Measurements from ENCODE around the gene HOXD9. TPM values are rescaled to one million over a fixed set of nuclear protein-coding genes. Genes with fewer than 3 reads are reported as not detected.

HOXD9 gene
- polyA plus RNA-seq, 1 donor (not counting 4 experiments of a cell fraction or from before 2014, with no cell fraction given) = not detected

- H4K20me1 ChIP-seq (ENCODE audit: control insufficient read depth, extremely low read depth, insufficient read depth, low read length) = no peaks in the 10 kb centered on the region
- H3K4me2 ChIP-seq (ENCODE audit: control insufficient read depth, extremely low read depth, insufficient read depth, low read depth, low read length) = no peak overlapping the region
- dilution Hi-C loops (cut with MboI; ENCODE audit: extremely low pct_ligation_motif_present, low sequenced_read_pairs) = no loop called here
- H3K27me3 ChIP-seq (ENCODE audit: control insufficient read depth, extremely low read depth, insufficient read depth, low read length) = peaks cover 93% of the 10 kb centered on the region
- no peaks in the 10 kb centered on the region for H3K36me3 ChIP-seq (ENCODE audit: control insufficient read depth in 2 of 2, extremely low read depth in 1 of 2, insufficient read depth in 2 of 2, low read length in 2 of 2)
- no peaks in the 10 kb centered on the region for H3K4me1 ChIP-seq (ENCODE audit: control insufficient read depth, extremely low read depth, insufficient read depth, low read length)
- no peaks in the 10 kb centered on the region for H3K9me3 ChIP-seq (ENCODE audit: control insufficient read depth, low read depth, low read length)
- no peak for FAIRE-seq
- no peaks in the 10 kb centered on the region for H3K9me1 ChIP-seq (ENCODE audit: control insufficient read depth, extremely low read depth, insufficient read depth, low read length)
- TF ChIP-seq EZH2 (IDR thresholded peaks at IDR 0.05; ENCODE audit: low read length) (no peak), CTCF (optimal IDR thresholded peaks at IDR 0.05 in 1 of 3, IDR thresholded peaks at IDR 0.05 in 1 of 3, conservative IDR thresholded peaks at IDR 0.05 in 1 of 3; ENCODE audit: extremely low read depth in 1 of 3, insufficient read depth in 2 of 3, low read length in 3 of 3) (no peak)
- H2AFZ ChIP-seq (ENCODE audit: control insufficient read depth, low read length) = no peak overlapping the region
- H3K27ac ChIP-seq (ENCODE audit: control insufficient read depth, insufficient read depth, low read length) = no peak overlapping the region
- no peak overlapping the region for H3K9ac ChIP-seq (ENCODE audit: control insufficient read depth, extremely low read depth, insufficient read depth, low read length)
- no peaks in the 10 kb centered on the region for H3K79me2 ChIP-seq (ENCODE audit: control insufficient read depth, insufficient read depth, low read length)
- H3K4me3 ChIP-seq (ENCODE audit: control insufficient read depth in 2 of 3, extremely low read depth in 1 of 3, insufficient read depth in 2 of 3, low read depth in 1 of 3, low read length in 3 of 3) = no peak overlapping the region
- DNase-seq (ENCODE audit: low read depth, low spot score) = no peak
Measured at GRCh38 chr2:176131848-176132158, 9.3 kb downstream of the HOXD9 start.

GRCh38 chr2:176132205-176133171, 10.0 kb downstream of the HOXD9 start:
- H3K9me1 ChIP-seq (ENCODE audit: control insufficient read depth, extremely low read depth, insufficient read depth, low read length) = no peaks in the 10 kb centered on the region
- no peak overlapping the region for H2AFZ ChIP-seq (ENCODE audit: control insufficient read depth, low read length)
- no peak overlapping the region for H3K27ac ChIP-seq (ENCODE audit: control insufficient read depth, insufficient read depth, low read length)
- TF ChIP-seq CTCF (optimal IDR thresholded peaks at IDR 0.05 in 1 of 3, IDR thresholded peaks at IDR 0.05 in 1 of 3, conservative IDR thresholded peaks at IDR 0.05 in 1 of 3; ENCODE audit: extremely low read depth in 1 of 3, insufficient read depth in 2 of 3, low read length in 3 of 3) (no peak), EZH2 (IDR thresholded peaks at IDR 0.05; ENCODE audit: low read length) (peak; percentile 34)
- no peaks in the 10 kb centered on the region for H3K79me2 ChIP-seq (ENCODE audit: control insufficient read depth, insufficient read depth, low read length)
- dilution Hi-C loops (cut with MboI; ENCODE audit: extremely low pct_ligation_motif_present, low sequenced_read_pairs) = no loop called here
- H3K36me3 ChIP-seq (ENCODE audit: control insufficient read depth in 2 of 2, extremely low read depth in 1 of 2, insufficient read depth in 2 of 2, low read length in 2 of 2) = no peaks in the 10 kb centered on the region
- H3K4me3 ChIP-seq (ENCODE audit: control insufficient read depth in 2 of 3, extremely low read depth in 1 of 3, insufficient read depth in 2 of 3, low read depth in 1 of 3, low read length in 3 of 3) = no peak overlapping the region
- H4K20me1 ChIP-seq (ENCODE audit: control insufficient read depth, extremely low read depth, insufficient read depth, low read length) = no peaks in the 10 kb centered on the region
- DNase-seq (ENCODE audit: low read depth, low spot score) = no peak
- no peaks in the 10 kb centered on the region for H3K9me3 ChIP-seq (ENCODE audit: control insufficient read depth, low read depth, low read length)
- H3K4me1 ChIP-seq (ENCODE audit: control insufficient read depth, extremely low read depth, insufficient read depth, low read length) = no peaks in the 10 kb centered on the region
- no peak overlapping the region for H3K9ac ChIP-seq (ENCODE audit: control insufficient read depth, extremely low read depth, insufficient read depth, low read length)
- no peak for FAIRE-seq
- H3K4me2 ChIP-seq (ENCODE audit: control insufficient read depth, extremely low read depth, insufficient read depth, low read depth, low read length) = no peak overlapping the region
- H3K27me3 ChIP-seq (ENCODE audit: control insufficient read depth, extremely low read depth, insufficient read depth, low read length) = peaks cover 97% of the 10 kb centered on the region
